A673 (cell line): ENCODE measurements around the gene LMO4. TPM values are rescaled to one million over a fixed set of nuclear protein-coding genes. Genes with fewer than 3 reads are reported as not detected.

ENCODE experiments used
- BruUV-seq: library from RNA; stranded (reverse); fragments of 400-500 nt; replicated peaks from 2 replicates; lab custom pipeline; 2021; lab: Mats Ljungman, UMichigan
- CTCF ChIA-PET: fragments of 300-600 bp; sonication (Branson Sonifier 250); formaldehyde crosslinking; loops from one replicate; lab custom pipeline; 2022; ENCODE audit warnings: antibody characterized with exemption; lab: Charles Lee
- POLR2A ChIA-PET: fragments of 300-600 bp; sonication (Branson Sonifier 250); formaldehyde crosslinking; loops from one replicate; lab custom pipeline; 2022; ENCODE audit warnings: antibody characterized with exemption; ENCODE audit not compliant: low non-redundant PET; lab: Charles Lee
- DNase-seq: peaks from one replicate; pipeline ENCODE4 v3.0.0-alpha.2; 2015; ENCODE audit warnings: low spot score
- H3K27ac ChIP-seq: fragments of 200-600 bp; sonication (generic); 2 replicates; pipeline ENCODE4 v1.5.1; 2016; ENCODE audit warnings: mixed run types, low read depth, mild to moderate bottlenecking, mixed read lengths, antibody characterized with exemption, low read length; ENCODE audit not compliant: poor library complexity, severe bottlenecking
- H3K27me3 ChIP-seq: fragments of 200-600 bp; sonication (generic); replicated peaks from 2 replicates; pipeline ENCODE4 v1.6.1; 2017; ENCODE audit warnings: mixed run types, low read depth, mild to moderate bottlenecking, mixed read lengths, antibody characterized with exemption, low read length; ENCODE audit not compliant: insufficient read depth, poor library complexity
- H3K36me3 ChIP-seq: fragments of 200-600 bp; sonication (generic); 2 replicates; pipeline ENCODE4 v1.6.1; 2016; ENCODE audit warnings: mixed run types, mild to moderate bottlenecking, mixed read lengths, antibody characterized with exemption, low read length; ENCODE audit not compliant: insufficient read depth, poor library complexity, severe bottlenecking
- H3K4me1 ChIP-seq: fragments of 200-600 bp; sonication (generic); 2 replicates; pipeline ENCODE4 v1.6.1; 2017; ENCODE audit warnings: mixed run types, mild to moderate bottlenecking, mixed read lengths, antibody characterized with exemption, low read length; ENCODE audit not compliant: insufficient read depth, poor library complexity, severe bottlenecking
- H3K4me3 ChIP-seq: fragments of 200-600 bp; sonication (generic); 2 replicates; pipeline ENCODE4 v1.5.1; 2016; ENCODE audit warnings: low read depth, mixed run types, mild to moderate bottlenecking, mixed read lengths, low read length; ENCODE audit not compliant: poor library complexity, severe bottlenecking
- H3K9me3 ChIP-seq: fragments of 200-600 bp; sonication (generic); 2 replicates; pipeline ENCODE4 v1.6.1; 2016; ENCODE audit warnings: mixed run types, low read depth, mild to moderate bottlenecking, mixed read lengths, antibody characterized with exemption, low read length; ENCODE audit not compliant: poor library complexity, severe bottlenecking
- EZH2 ChIP-seq: fragments of 200-600 bp; sonication (generic); IDR thresholded peaks from 2 replicates; pipeline ENCODE4 v1.6.1; 2017; ENCODE audit warnings: borderline replicate concordance, low read depth, mild to moderate bottlenecking, mixed read lengths, antibody characterized with exemption, low read length; ENCODE audit not compliant: poor library complexity, severe bottlenecking
- intact Hi-C: fragments of 100-400 bp; cut with micrococcal nuclease; formaldehyde crosslinking; loops from one replicate; pipeline ENCODE4 v1.10.0; 2022; ENCODE audit not compliant: unreplicated experiment
- total RNA-seq: library from RNA; stranded (reverse); gene quantifications from 2 replicates; pipeline ENCODE4 v1.2.3, GENCODE V29; 2021
- TF ChIP-seq, protein P1 (sequence below): fragments of 300-800, 200-600 bp; sonication (generic); conservative IDR thresholded peaks from 2 replicates; pipeline ENCODE4 v1.5.1; 2017; ENCODE audit warnings: low read depth, mild to moderate bottlenecking, antibody characterized with exemption, low read length, moderate library complexity, mixed read lengths

LMO4 gene
- total RNA-seq, 1 experiment from 2014 or later = 32.2 TPM

GRCh38 chr1:87379306-87379705 is 50.6 kb downstream of the LMO4 start:
- H3K27me3 ChIP-seq = no peaks in the 10 kb centered on the region
- intact Hi-C loops = no loop called here
- no peak for DNase-seq
- no peaks in the 10 kb centered on the region for H3K4me1 ChIP-seq
- TF ChIP-seq, protein P1, sequence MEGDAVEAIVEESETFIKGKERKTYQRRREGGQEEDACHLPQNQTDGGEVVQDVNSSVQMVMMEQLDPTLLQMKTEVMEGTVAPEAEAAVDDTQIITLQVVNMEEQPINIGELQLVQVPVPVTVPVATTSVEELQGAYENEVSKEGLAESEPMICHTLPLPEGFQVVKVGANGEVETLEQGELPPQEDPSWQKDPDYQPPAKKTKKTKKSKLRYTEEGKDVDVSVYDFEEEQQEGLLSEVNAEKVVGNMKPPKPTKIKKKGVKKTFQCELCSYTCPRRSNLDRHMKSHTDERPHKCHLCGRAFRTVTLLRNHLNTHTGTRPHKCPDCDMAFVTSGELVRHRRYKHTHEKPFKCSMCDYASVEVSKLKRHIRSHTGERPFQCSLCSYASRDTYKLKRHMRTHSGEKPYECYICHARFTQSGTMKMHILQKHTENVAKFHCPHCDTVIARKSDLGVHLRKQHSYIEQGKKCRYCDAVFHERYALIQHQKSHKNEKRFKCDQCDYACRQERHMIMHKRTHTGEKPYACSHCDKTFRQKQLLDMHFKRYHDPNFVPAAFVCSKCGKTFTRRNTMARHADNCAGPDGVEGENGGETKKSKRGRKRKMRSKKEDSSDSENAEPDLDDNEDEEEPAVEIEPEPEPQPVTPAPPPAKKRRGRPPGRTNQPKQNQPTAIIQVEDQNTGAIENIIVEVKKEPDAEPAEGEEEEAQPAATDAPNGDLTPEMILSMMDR = no peak
- TF ChIP-seq EZH2 = no peak
- no peak overlapping the region for H3K27ac ChIP-seq
- ChIA-PET POLR2A (no interaction called here), CTCF (no interaction called here)
- H3K9me3 ChIP-seq = peaks cover 5% of the 10 kb centered on the region
- H3K36me3 ChIP-seq = no peaks in the 10 kb centered on the region
- no TSS peak for BruUV-seq
- no peak overlapping the region for H3K4me3 ChIP-seq

DNA sequence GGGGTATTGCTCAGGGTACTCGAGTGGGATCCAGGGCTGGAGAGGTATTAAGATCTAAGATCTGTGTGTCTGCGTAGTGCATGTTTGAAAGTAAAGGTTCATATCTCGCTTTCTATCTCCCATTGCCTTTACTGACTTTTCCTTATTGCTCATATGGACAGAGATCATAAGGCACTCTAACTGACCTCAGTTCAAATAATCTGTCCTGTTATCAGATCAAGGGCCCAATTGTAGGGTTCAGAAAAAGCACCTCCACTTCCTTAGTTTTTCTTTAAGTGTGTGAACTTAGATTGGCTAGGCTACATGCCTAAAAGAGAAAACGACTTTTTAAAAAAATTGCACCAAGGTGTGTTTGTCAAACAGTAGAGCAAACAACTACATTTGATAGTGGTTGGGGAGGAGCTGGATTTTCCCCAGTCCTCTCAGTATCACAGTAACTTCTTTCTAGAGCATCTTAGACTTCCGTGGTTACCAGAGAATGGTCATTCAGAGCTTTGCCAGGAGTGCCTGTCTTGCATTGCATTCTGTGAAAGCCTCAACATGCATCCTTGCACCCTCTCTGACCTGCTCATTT is 57.6 kb downstream of the LMO4 start:
- ChIA-PET CTCF (no interaction called here), POLR2A (no interaction called here)
- BruUV-seq = no TSS peak

DNA sequence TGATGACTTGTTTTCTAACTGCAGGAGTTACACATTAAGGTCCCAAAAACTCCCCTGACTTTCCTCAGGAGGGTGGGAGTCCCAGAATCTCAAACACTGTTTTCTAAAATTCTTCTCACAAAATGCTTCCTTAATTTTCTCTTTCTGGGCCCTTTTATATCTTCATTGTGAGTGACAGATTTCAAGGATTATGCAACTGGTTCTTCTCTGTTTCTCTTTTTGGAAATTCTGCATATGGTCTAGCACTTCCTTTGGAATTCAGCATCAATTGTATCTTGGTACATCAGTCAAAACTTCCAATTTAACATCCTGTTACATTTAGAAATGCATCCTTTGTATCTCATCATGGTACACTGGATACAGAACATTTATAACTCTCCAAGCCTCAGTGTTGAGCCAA is 59.7 kb downstream of the LMO4 start:
- POLR2A ChIA-PET = no interaction called here
- Histone ChIP-seq H3K27me3 (no peaks in the 10 kb centered on the region), H3K4me3 (no peak overlapping the region), H3K36me3 (no peaks in the 10 kb centered on the region), H3K4me1 (peaks cover 12% of the 10 kb centered on the region), H3K27ac (no peak overlapping the region), H3K9me3 (peaks cover 12% of the 10 kb centered on the region)
- CTCF ChIA-PET = no interaction called here
- intact Hi-C loops = no loop called here
- no peak for DNase-seq
- no peak for TF ChIP-seq EZH2
- TF ChIP-seq, protein P1 = no peak
- BruUV-seq = no TSS peak

More for the DNA sequence above, 57.6 kb downstream of the LMO4 start:
- intact Hi-C loops = no loop called here
- no peak for TF ChIP-seq EZH2
- TF ChIP-seq, protein P1 = no peak
- Histone ChIP-seq H3K4me3 (no peak overlapping the region), H3K36me3 (no peaks in the 10 kb centered on the region), H3K27me3 (no peaks in the 10 kb centered on the region), H3K4me1 (no peaks in the 10 kb centered on the region), H3K27ac (no peak overlapping the region), H3K9me3 (peaks cover 12% of the 10 kb centered on the region)
- DNase-seq = no peak
